GM18498 (cell line): ENCODE results near the gene RGSL1.
A peak's percentile ranks its signal among the peaks of the same experiment; 100 is the strongest.

Experiments
- ATAC-seq: cut with Tn5 transposase; IDR thresholded peaks from one replicate; pipeline ENCODE4 v1.9.1; 2021; ENCODE audit warnings: mild to moderate bottlenecking, moderate library complexity; ENCODE audit not compliant: unreplicated experiment

RGSL1 gene

DNA sequence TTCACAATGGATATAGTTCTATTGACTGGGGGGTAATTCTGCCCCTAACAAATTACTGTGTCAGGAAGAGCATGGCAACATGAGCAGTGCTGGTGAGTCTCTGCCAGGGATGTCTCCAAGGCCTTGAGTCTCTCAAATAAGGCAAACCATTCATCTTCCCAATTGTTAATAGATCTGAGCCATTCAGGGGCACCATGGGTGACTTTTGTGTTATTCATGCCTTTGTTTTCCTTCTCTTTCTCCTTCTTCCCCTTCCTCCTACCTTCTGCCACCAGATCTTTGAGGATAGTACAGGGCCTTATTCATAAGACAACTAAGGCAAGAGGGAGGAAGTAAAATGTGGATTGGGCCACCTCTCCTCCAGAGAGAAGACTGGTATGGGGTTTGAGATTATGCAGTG is at the start of gene RGSL1:
Gene RGSL1, plus strand, starts transcription at position 60 of the 400 bp plus-strand sequence. Its CDS starts 20 bp downstream, at position 80.
- no peak for ATAC-seq

GRCh38 chr1:182400567-182400966 is 49.4 kb upstream of the RGSL1 start, which contains the start of gene TEDDM1:
TSS of gene TEDDM1 (minus strand) at chr1:182400667. CDS start at chr1:182400485, 182 bp downstream.
- no peak for ATAC-seq

- no peak for ATAC-seq
Observed at GRCh38 chr1:182404781-182405180, 45.2 kb upstream of the RGSL1 start.

- no peak for ATAC-seq
Observed at GRCh38 chr1:182405578-182405977, 44.4 kb upstream of the RGSL1 start.

- ATAC-seq, result no peak
Observed at GRCh38 chr1:182406012-182406411, 43.9 kb upstream of the RGSL1 start.

DNA sequence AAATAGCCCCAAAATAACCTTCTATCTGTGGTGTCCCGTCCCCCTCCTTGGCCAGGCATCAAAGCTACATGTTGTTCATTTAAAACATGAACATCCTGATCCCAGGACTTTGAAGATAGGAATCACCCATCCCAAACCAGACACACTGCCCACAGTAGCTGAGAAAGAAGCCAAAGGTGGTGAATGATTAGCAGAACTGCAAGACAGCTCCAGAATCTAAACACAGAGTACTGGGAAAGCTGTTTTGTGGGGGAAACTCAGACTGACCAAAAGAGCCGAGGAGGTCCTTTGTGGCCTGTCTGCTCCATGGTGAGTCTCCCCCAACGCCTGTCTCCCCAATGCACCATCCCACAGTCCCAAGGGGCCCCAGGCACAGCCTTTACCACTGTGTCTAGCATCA is 42.2 kb upstream of the RGSL1 start:
- no peak for ATAC-seq

DNA sequence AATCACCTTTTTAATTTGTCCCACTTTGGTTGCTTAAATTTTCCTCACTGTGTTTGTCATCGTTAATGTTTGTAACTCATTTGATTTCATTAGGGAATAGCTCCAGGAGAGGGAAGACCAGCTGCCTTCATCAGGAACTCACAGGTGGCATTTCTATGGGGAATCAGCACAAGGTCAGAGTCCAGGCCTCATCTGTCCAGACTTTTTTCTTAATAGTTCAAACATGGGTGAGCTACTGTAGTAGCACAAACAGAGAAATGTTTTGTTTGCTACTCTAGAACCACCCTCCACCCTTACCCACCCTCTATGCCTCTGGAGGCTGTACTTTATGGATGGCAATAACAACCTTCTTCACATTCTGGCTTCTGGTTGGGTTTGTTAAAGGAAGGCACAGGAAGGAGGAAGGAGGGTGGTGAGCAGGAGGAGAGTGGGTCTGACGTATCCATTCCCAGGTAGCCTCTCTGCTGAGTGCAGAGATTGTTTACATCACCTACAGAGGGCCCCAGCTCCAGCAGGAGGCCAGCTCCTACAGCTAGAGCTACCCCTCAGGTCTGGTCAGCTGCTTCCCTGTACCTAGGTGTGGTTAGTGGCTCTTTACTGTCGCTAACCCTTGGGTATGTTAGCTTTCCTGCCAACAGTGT is 41.4 kb upstream of the RGSL1 start:
- ATAC-seq, result no peak

DNA sequence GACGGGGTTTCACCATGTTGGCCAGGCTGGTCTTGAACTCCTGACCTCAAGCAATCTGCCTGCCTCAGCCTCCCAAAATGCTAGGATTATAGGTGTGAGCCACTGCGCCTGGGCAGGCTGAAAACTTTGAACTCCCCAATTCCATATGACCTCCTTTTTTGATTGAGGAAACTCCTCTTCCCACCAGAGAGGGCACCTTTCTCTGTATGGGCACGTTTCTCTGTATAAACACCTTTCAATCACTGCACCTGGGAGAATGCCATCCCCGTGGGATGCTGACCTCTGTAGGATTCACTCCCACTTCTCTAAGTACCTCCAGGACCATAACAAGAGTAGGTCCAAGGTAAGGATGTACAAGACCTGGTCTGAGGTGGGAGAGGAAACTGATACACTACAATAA is 39.8 kb upstream of the RGSL1 start:
- no peak for ATAC-seq

- no peak for ATAC-seq
Observed at GRCh38 chr1:182410620-182411273, 39.2 kb upstream of the RGSL1 start.

- no peak for ATAC-seq
Observed at GRCh38 chr1:182413486-182413885, 36.5 kb upstream of the RGSL1 start.

- ATAC-seq, result no peak
Observed at GRCh38 chr1:182413969-182414368, 36.0 kb upstream of the RGSL1 start.

- no peak for ATAC-seq
Observed at GRCh38 chr1:182415789-182416188, 34.2 kb upstream of the RGSL1 start.

DNA sequence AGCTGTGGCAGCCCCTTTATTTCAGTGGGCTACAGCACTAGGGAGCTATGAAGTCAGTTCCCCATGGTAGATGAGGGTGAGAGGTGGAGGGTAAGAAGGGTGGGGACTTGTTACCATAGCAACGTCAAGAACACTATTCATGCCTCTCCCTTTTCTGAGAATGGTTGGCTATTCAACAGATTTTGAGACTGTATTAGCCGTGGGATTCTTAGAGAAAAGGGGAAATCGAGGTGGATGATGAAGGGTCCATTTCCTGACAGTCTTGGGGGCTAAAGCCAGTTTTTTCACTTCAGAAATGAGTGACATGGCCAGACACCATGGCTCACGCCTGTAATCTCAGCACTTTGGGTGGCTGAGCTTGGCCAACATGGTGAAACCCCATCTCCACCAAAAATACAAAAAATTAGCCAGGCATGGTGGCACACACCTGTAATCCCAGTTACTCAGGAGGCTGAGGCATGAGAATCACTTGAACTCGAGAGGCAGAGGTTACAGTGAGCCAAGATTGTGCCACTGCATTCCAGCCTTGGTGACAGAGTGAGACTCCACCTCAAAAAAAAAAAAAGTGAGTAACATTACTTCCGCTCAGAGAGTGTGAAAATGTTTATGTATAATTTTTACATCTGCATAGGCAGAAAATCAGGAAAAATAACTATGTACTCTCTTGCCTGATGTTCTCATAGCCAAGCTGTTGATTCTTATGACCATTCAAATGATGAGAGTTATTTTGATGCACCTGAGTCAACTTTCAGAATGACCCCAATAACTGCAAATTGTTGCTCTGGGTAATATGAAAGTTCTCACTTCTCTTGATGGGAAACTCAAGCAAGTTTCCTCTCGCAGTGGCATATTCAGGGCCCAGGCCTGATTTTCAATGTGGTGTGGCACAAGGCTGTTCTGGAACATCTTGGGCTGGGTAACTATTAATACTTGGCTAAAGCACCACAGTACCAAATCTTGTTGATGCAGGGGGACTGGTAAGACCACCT is 23.2 kb upstream of the RGSL1 start:
- ATAC-seq, result peak; percentile 75

- ATAC-seq, result no peak
Observed at GRCh38 chr1:182428043-182428442, 21.9 kb upstream of the RGSL1 start.

DNA sequence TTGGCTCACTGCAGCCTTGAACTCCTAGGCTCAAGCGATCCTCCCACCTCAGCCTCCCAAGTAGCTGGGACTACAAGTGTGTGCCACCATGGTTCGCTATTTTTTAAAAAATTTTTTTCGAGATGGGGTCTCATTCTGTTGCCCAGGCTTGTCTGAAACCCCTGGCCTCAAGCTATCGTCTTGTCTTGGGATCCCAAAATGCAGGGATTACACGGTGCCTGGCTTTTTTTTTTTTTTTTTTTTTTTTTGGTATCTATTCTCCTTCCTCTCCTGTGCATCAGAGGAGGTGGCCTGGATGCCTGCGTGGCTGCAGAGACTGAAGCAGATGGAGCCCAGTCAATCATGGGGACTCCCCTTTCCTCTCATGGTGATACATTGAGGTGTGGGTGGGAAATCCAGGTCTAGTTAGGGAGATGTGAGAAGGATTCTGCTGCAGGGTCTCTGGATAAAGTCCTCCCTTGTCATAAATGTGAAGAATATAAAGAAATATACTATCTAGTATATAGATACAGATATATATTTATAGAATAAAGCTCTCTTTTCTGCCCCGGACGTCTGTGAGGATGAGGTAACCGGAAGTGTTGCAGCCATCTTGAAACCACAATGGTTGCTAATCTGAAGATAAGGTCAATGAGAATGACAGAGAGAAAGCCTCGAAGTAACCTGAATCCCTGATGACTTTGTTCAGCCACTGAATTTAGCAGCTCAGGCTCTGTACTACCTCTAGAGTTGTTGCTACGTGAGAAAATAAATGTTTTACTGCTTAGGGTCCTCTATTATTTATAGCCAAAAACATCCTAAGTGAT is 19.5 kb upstream of the RGSL1 start:
- peak; percentile 51 for ATAC-seq

- ATAC-seq, result no peak
Observed at GRCh38 chr1:182431278-182431677, 18.7 kb upstream of the RGSL1 start.

GRCh38 chr1:182433580-182433979 is 16.4 kb upstream of the RGSL1 start:
- ATAC-seq, result no peak

DNA sequence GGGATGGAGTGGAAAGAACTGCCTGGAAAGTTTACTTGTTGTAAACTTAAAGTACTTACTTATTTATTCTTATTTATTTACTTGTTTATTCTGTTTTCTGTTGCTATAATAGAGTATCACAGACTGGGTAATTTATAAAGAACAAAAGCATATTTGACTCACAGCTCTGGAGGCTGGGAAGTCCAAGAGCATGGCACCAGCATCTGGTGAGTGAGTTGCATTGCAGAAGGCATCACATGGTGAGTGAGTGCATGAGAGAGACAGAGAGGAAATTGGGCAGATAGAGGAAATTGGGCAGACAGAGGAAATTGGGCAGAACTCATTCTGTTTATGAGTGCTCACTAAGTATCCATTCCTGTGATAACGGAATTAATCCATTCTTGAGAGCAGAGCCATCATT is 11.6 kb upstream of the RGSL1 start:
- no peak for ATAC-seq

- no peak for ATAC-seq
Observed at GRCh38 chr1:182441719-182442118, 8.2 kb upstream of the RGSL1 start.

DNA sequence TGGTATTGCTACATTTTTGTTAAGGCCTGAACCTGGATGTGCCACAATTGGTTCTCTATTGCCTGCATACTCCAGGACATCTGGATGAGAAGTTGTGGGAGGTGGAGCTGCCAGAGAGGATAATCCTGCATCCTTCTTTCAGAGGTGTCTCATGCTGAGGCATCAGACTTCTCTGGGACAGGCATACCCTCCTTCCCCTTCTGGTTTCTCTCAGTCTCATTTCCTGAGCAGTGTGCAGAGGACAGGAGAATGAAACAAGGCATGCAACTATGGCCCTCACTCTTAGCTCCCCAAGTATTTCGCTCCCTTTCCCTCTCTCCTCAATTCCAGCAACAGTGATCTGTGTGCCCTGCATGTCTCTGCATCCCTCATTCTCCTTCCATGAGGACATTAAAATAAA is 7.6 kb upstream of the RGSL1 start:
- no peak for ATAC-seq

GRCh38 chr1:182444497-182444896 is 5.4 kb upstream of the RGSL1 start:
- no peak for ATAC-seq
